Tibial artery (tissue), 4 donors: ENCODE measurements around the gene ATG4B.

Source experiments
- DNase-seq, 2 donors: peaks; one replicate each; pipeline ENCODE4 v3.0.0-alpha.2; 2019
- H3K27ac ChIP-seq, 2 donors: fragments of 200-600 bp; sonication (generic) in 1 of 2; 1 replicate in 1 of 2; 2 replicates in 1 of 2; pipeline ENCODE4 v1.5.1; 2018 to 2019; ENCODE audit warnings: mild to moderate bottlenecking in 1 of 2
- H3K27me3 ChIP-seq, 2 donors: fragments of 200-600 bp; sonication (generic) in 1 of 2; one replicate each; pipeline versions ENCODE4 v1.5.1 to v1.6.0; 2016 to 2019
- H3K36me3 ChIP-seq, 3 donors: fragments of 200-600 bp; sonication (generic) in 2 of 3; one replicate each; pipeline ENCODE4 v1.5.1; 2016 to 2019; ENCODE audit warnings: mild to moderate bottlenecking in 2 of 3
- H3K4me1 ChIP-seq, 4 donors: fragments of 200-600 bp; sonication (generic) in 2 of 4; 1 replicate in 3 of 4; 2 replicates in 1 of 4; pipeline ENCODE4 v1.5.1; 2016 to 2019
- H3K4me3 ChIP-seq, 2 donors: fragments of 200-600 bp; sonication (generic) in 1 of 2; 1 replicate in 1 of 2; 2 replicates in 1 of 2; pipeline ENCODE4 v1.5.1; 2018 to 2019; ENCODE audit warnings: mild to moderate bottlenecking in 2 of 2
- H3K9me3 ChIP-seq, 3 donors: fragments of 200-600 bp; sonication (generic) in 1 of 3; one replicate each; pipeline ENCODE4 v1.5.1; 2016 to 2019
- intact Hi-C: fragments of 100-400 bp; cut with DNase I; formaldehyde crosslinking; loops from one replicate; pipeline ENCODE4 v1.15.0; 2023; ENCODE audit warnings: low total_unique reads
- TF ChIP-seq, protein P1 (sequence below), 2 experiments: fragments of 200-600 bp in 1 of 2; fragments of 450-650 bp in 1 of 2; IDR thresholded peaks; one replicate each; pipeline ENCODE4 v1.5.1; 2017 to 2019; ENCODE audit warnings: antibody characterized with exemption in 2 of 2, mild to moderate bottlenecking in 1 of 2, moderate library complexity in 1 of 2

Gene ATG4B

DNA sequence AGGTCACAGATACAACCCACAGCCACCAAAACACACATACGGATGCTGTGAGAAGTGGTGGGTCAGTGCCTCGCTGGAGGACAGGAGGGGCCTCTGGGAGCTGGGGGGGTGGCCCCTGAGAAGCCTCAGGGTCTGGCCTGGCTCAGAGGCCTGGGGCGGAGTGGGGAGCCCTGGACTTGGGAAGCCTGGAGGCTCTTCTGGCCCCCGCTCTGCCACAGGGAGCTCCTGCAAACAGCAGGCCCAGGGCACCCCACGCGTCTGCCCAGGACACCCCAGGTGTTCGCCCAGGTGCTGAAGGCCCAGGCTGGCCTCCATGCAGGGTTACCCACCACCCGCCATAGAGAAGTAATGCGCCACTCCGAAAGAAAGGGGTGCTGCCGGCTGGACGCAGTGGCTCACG is 26.4 kb upstream of the ATG4B start:
- Histone ChIP-seq H3K4me3 (no peak overlapping the region), H3K27me3 (no peaks in the 10 kb centered on the region), H3K36me3 (peaks cover 5 to 22% (median 6%) of the 10 kb centered on the region in 3 donors), H3K4me1 (peaks cover 0 to 18% (median 12%) of the 10 kb centered on the region in 4 donors), H3K9me3 (no peaks in the 10 kb centered on the region), H3K27ac (peak overlapping the region; percentile 80 to 82)
- TF ChIP-seq, protein P1, sequence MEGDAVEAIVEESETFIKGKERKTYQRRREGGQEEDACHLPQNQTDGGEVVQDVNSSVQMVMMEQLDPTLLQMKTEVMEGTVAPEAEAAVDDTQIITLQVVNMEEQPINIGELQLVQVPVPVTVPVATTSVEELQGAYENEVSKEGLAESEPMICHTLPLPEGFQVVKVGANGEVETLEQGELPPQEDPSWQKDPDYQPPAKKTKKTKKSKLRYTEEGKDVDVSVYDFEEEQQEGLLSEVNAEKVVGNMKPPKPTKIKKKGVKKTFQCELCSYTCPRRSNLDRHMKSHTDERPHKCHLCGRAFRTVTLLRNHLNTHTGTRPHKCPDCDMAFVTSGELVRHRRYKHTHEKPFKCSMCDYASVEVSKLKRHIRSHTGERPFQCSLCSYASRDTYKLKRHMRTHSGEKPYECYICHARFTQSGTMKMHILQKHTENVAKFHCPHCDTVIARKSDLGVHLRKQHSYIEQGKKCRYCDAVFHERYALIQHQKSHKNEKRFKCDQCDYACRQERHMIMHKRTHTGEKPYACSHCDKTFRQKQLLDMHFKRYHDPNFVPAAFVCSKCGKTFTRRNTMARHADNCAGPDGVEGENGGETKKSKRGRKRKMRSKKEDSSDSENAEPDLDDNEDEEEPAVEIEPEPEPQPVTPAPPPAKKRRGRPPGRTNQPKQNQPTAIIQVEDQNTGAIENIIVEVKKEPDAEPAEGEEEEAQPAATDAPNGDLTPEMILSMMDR (IDR thresholded peaks at IDR 0.05): no peak
- intact Hi-C loops: loop anchor here (5.0 kb wide), 1 partner anchor 104 kb away; the partner anchor contains the start of gene STK25
- DNase-seq: no peak

DNA sequence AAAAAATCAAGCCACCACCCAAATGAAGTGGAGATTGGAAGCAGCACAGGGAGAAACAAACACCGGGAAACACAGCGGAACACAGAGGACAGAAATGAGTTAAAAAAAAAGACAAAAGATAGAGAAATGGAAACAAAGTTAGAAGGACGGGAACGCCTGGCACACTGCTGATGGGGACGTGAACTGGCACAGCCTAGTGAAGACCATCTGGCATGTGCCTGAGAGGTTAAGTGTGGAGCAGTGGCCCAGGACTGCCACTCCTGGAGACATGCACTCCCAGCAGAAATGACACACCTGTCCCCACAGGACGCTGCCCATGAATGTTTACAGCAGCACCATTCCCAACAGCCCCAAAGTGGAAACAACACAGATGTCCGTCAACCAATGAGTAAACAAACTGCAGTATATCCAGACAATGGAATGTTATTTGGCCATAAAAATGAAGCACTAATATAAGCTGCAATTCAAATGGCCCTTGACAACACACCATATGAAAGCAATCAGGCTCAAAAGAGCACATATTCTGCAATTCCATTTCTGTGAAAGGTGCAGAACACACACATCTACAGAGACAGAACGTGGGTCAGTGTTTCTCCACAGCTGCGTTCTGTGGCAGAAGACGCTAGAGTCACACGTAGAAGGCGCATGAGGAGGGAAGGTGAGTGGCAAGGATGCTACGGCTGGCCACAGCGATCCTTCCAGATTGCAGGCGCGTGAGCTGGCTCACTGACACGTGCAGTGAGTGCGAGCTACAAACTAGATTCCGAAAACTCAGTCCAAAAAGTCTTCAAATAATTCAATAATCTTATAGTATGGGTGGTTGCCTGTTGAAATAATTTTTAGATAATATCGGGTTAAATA is 25.1 kb upstream of the ATG4B start:
- Histone ChIP-seq H3K27me3 (no peaks in the 10 kb centered on the region), H3K36me3 (peaks cover 0 to 9% (median 0%) of the 10 kb centered on the region in 3 donors), H3K9me3 (no peaks in the 10 kb centered on the region), H3K4me1 (peaks cover 0 to 22% (median 13%) of the 10 kb centered on the region in 4 donors), H3K4me3 (no peak overlapping the region), H3K27ac (no peak overlapping the region)
- TF ChIP-seq, protein P1 (IDR thresholded peaks at IDR 0.05): no peak
- DNase-seq: no peak
- intact Hi-C loops: loop anchor here (5.0 kb wide), 1 partner anchor 105 kb away; the partner anchor contains the start of gene STK25

- Histone ChIP-seq H3K36me3 (peaks cover 0 to 4% (median 0%) of the 10 kb centered on the region in 3 donors), H3K9me3 (no peaks in the 10 kb centered on the region), H3K4me1 (peaks cover 0 to 22% (median 16%) of the 10 kb centered on the region in 4 donors), H3K4me3 (no peak overlapping the region), H3K27ac (no peak overlapping the region), H3K27me3 (no peaks in the 10 kb centered on the region)
- no peak for DNase-seq
- TF ChIP-seq, protein P1 (IDR thresholded peaks at IDR 0.05): no peak
- intact Hi-C loops: loop anchor here (5.0 kb wide), 1 partner anchor 106 kb away; the partner anchor contains the start of gene STK25
Measured at GRCh38 chr2:241613017-241613780, 24.3 kb upstream of the ATG4B start.

- DNase-seq: no peak
- intact Hi-C loops: no loop called here
- Histone ChIP-seq H3K4me3 (no peak overlapping the region), H3K27ac (no peak overlapping the region), H3K36me3 (peaks cover 0 to 12% (median 5%) of the 10 kb centered on the region in 3 donors), H3K4me1 (peaks cover 0 to 13% (median 9%) of the 10 kb centered on the region in 4 donors), H3K9me3 (no peaks in the 10 kb centered on the region), H3K27me3 (no peaks in the 10 kb centered on the region)
- TF ChIP-seq, protein P1 (IDR thresholded peaks at IDR 0.05): no peak
Measured at GRCh38 chr2:241615041-241615440, 22.5 kb upstream of the ATG4B start.

GRCh38 chr2:241615522-241616052 is 21.9 kb upstream of the ATG4B start:
- H3K27ac ChIP-seq: no peak overlapping the region
- intact Hi-C loops: no loop called here
- H3K4me3 ChIP-seq: no peak overlapping the region

More at GRCh38 chr2:241615522-241616052, 21.9 kb upstream of the ATG4B start:
- DNase-seq: no peak
- no peaks in the 10 kb centered on the region for H3K9me3 ChIP-seq
- TF ChIP-seq, protein P1 (IDR thresholded peaks at IDR 0.05): no peak
- no peaks in the 10 kb centered on the region for H3K27me3 ChIP-seq
- H3K36me3 ChIP-seq: peaks cover 0 to 12% (median 5%) of the 10 kb centered on the region in 3 donors
- H3K4me1 ChIP-seq: peaks cover 0 to 10% (median 4%) of the 10 kb centered on the region in 4 donors
